HG03469 (cell line): ENCODE results near the gene AUTS2.

ENCODE experiments used
- ATAC-seq: cut with Tn5 transposase; IDR thresholded peaks from one replicate; pipeline ENCODE4 v1.9.1; 2021; ENCODE audit warnings: mild to moderate bottlenecking, moderate library complexity, moderate number of reproducible peaks; ENCODE audit not compliant: unreplicated experiment

The AUTS2 gene

DNA sequence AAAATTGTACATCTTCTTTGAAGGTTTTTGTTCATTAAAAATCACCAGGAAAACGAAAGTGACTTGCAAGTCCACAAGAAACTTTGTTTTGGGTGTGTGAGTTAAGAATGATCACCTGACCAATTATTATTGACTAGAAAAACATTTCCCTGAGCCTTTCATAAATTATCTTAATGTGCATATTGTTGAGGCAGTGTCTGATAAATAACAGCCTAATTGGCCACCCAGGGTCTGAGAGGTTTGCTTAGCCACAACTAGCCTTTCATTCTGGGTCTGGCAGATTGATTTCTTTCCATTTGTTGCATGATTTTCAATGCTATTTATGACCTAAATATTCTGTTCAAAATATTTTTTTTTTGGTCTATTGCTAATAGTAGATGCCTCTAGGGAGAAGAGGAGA lies 152.8 kb downstream of the AUTS2 start:
- no peak for ATAC-seq

DNA sequence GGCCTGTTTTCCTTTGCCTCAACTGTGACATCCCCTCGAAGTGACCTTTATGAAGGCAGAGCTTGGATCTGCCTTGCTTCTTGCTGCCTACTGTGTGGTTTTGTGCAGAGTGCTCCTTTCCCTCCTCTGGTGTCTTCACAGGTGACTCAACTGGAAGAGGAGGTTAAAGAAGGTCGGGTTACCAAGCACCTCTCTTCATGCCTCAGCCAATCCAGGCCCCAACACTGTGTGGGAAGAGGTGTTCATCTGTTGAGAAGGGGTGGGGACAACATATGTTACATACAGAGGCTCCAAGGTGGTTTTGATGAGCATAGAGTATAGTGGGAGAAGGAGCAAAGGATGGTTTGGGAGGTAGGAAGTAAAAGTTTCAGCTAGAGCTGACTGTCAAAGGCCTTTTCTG lies 155.7 kb downstream of the AUTS2 start:
- ATAC-seq: no peak

DNA sequence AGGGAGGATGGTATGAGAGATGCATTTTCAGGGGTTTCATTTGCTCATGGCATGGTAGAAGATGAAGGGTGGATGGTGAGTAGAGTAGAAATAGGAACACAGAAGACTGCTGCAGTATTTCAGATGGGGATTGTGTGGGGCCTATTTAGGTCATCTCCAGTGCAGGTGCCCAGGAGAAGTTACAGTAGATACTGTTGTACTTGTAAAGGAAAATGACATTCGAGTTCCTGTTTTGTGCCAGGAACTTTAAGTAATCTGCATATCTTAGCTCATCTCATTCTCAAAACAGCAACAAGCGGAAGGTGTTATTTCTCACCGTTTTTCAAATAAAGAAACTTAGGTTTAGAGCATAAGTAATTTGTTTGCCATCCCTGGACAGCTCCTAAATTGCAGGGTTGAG lies 156.2 kb downstream of the AUTS2 start:
- ATAC-seq: no peak

DNA sequence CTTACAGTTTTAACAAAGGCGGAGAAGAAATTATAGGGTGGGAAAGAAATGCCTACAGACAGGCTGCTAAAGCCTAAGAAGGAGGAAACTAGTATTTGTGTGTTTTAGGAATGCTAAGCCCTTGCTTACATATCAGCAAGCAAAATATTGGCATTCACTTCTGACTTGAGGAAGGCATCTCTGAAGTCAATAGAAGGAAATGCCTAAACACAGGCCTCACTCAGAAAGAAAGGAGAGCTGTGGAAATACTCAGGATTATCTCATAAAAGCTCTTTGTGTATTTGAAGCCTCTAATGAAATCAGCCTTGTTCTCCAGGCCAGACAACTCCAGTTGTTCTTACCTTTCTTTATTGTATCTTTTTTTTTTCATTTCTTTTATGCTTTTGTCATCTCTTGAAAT lies 158.0 kb downstream of the AUTS2 start:
- no peak for ATAC-seq

DNA sequence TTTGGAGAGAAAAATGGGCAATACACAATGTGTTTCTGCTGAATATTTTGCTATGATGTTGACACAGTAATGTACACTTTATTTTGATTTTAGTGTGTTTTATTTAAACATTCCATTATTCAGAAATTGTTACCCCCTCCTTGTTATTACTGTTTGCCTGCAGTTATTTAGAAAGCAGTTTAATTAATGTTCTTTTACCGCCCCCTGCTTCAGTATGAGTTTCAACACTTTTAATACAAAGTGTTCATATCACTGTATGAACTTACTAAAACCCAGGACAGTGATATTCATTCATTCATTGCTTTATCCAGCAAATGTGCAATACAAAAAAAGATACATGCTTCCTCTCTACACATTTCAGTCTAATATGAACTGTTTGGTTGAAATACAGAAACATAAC lies 159.3 kb downstream of the AUTS2 start:
- ATAC-seq: no peak

DNA sequence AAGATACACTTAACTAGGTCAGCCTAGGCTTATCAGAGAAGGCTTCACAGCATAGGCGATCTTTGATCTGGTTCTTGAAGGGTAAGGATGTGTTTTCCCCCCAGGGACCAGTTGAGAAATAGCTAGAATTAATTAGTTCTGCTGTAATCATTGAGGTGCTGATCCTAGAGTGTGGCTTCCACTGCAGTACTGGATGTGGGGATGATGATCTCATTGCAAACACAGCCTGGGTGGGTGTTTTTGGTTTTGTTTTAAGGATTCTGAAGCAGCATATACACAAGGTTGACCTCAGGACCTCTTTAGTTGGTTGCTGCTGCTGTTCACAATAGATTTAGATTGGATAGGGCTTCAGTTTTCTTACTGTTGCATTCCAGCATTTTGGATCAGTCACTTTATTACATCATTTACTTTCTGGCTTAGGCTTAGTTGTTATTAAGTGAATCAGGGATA lies 159.7 kb downstream of the AUTS2 start:
- ATAC-seq: no peak

DNA sequence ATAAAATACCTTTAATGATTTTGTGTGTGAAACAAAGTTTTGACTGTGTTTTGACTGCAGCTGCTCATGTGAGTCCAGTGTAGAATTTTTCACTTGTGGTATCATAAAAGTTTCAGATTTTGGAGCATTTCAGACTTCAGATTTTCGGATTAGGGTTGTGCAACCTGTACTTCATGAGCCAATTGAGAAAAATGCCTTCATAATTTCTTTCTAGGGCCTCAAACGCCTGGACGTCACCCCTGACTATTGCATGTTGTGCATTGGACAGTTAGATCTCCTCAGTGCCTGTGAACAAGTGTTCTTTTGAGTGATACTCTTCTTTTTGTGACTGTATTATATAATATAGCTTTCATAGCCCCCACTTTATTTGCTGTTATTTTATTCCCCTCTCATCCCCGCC lies 161.1 kb downstream of the AUTS2 start:
- no peak for ATAC-seq

DNA sequence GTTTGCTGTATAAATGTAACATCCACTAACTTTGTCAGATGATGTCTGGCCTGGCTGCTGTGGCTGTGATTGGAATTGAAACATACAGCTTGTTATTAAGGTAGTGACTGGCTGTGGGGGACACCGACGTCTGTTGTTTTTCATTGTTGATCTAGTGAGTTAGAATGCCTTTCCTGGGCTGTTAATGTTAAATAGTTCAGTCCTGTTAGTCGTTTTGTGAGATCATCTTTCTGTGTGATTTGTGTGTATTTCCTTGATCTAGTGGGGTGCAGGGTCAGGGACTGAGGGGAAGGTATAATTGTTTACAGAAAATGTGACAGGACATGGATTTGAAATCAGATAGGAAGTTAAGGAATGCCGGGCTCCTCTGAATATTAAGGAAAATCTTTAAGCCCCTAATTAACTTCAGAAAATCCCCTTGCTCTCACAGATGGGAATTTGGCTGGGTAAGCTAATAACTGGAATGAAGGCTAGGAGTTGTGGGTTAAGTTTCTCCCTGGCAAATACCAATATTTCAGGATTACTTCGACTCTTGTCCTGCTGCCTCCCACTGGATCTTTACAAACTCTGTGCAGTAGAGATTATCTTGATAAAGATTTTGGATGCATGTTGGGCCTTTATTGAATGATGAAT lies 163.1 kb downstream of the AUTS2 start:
- no peak for ATAC-seq

DNA sequence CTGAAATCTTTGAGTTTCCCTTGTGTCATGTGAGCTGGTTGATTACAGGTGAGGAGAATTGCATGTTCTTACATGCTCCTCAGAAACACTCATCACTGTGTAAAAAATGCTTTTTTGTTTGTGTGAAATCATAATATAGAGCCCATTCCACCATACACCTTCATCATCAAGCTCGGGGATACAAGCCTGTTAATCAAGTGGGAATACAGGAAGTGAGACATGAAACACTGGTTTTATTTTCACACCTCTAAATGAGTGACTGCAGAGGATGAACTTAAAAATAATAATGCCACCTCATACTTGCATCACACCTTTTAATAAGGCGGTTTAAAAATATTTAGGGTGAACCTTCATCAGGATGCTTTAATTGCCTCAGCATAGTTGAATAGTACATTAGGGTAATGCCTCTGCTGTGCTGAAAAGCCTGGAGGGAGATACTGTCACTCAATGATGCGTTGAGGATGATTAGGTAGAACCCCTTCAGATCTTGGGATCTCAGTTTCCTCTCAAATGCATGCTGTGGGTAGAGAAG lies 164.6 kb downstream of the AUTS2 start:
- no peak for ATAC-seq

DNA sequence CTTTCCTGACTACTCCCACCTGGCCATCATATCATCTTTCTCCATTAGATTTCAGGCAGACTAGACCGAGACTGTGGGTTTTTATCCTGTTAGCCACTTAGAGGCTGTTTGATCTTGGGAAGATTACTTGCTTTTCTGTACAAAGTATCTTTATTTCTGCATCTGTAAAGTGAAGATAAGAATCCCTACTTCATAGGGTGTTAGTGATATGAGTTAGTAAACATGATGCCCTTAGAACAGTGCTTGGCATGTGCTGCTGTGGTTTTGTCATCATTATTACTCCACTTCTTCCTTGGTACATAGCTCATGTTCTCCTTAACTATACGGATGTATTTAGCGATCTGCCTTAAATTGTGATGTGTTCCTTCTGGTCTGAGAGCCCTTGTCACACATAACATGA lies 165.2 kb downstream of the AUTS2 start:
- no peak for ATAC-seq

DNA sequence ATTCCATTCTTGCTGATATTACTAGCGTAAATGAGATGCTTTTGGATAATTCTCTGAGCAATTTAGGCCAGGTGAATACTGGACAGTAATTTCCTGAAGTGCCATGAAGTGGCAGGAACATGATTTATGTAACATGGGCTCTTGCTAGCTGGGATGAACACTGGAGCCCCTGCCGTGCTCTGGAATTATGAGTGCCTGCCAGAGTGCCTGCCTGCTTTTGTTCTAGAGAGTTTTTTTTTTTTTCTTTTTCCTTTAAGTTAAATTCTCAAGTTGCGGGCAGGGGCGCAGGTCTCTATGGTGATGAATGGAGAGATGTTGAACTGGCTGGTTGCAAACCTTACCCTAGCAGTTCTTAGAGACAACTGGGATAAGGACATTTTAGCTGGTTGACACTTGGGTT lies 165.9 kb downstream of the AUTS2 start:
- ATAC-seq: no peak

DNA sequence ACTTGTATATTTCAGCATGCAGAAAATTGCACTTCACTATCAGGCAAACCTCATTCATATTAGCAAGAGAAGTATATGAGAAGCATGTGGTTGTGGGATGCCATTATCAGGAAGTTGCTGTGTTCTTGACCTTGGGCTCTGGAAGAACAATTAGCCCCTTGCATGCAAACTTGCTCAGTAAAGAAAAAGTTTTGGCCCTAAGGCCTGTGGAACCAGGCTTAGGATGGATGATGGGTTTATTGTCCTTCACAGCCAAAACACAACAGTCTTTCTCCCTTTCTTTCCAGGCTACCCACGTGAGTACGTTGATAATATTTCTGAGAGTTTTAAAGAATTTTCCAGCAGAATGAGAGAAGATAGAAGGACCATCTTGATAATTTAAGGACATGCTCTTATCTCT lies 166.4 kb downstream of the AUTS2 start:
- ATAC-seq: no peak

DNA sequence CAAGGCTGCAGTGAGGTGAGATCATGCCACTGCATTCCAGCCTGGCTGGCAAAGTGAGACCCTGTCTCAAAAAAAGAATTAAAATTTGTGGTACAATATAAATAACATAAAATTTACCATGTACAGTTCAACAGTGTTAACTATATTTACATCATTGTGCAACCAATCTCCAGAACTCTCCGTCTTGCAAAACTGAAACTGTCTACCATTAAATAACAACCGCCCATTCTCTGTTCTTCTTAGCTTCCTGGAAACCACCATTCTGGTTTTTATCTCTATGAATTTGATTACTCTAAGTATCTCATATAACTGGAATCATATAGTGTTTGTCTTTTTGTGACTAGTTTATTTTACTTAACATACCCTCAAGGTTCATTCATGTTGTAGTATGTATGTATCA lies 167.6 kb downstream of the AUTS2 start:
- peak; percentile 39 for ATAC-seq

DNA sequence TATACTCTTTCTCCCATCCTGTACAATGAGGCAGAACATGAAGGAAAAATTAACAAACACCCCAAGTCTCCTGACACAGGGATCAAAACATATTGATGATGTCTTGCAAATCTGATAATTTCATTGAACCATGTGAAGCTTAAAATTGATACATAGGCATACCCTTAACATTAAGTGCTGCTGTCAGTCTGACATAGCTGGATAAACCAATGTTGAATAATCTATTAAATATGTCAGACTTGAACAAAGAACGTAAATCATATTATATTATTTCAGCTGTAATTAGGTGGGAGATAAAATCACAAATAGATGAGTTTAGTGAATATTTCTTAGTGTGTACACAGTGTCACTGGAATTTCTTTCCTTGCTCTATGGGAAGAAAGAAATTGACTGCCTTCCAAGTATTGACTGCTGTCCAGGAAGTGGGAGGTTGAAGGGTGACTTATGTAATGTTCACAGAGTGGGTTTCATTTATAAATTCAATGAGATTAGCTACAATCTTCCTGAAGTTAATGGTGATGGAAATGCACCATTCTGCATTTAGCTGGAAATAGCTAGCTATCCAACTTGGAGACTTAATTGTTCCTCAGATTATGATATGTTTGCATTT lies 170.8 kb downstream of the AUTS2 start:
- ATAC-seq: no peak

DNA sequence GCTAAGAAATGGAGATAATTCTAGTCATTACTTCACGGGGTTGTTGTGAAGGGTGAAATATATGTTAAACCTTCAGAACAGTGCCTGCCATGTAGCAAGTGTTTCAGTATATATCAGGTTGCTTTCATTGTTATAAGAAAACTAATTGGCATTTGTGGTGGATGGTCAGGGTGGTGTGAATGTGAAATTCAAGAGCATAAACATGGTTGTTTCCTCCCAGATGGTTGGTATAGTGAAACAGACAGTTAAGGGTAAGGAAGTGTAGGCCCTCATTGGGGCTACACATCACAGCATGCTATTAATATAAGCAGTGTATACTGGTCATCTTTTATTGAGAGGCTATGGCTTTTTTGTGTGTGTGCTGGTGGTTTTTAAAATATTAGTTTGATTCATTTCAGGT lies 171.6 kb downstream of the AUTS2 start:
- no peak for ATAC-seq

DNA sequence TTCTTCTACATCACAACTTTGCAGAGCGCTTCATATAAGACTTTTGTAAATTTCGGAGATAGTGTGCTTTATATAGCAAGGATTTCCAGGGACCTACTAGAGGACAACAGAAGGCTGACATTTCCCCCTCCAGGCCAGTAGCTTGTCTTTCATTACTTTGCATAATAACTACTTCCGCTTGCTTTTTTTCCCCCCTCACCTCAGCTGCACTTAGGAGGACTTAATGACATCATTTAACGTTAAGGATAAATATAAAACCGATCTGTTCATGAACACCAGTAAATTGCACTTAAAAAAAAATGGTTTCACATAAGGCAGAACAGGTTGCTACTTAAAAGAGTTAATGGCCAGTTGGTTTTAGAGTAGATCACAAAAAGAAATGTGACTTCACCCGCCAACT lies 172.3 kb downstream of the AUTS2 start:
- ATAC-seq: no peak

DNA sequence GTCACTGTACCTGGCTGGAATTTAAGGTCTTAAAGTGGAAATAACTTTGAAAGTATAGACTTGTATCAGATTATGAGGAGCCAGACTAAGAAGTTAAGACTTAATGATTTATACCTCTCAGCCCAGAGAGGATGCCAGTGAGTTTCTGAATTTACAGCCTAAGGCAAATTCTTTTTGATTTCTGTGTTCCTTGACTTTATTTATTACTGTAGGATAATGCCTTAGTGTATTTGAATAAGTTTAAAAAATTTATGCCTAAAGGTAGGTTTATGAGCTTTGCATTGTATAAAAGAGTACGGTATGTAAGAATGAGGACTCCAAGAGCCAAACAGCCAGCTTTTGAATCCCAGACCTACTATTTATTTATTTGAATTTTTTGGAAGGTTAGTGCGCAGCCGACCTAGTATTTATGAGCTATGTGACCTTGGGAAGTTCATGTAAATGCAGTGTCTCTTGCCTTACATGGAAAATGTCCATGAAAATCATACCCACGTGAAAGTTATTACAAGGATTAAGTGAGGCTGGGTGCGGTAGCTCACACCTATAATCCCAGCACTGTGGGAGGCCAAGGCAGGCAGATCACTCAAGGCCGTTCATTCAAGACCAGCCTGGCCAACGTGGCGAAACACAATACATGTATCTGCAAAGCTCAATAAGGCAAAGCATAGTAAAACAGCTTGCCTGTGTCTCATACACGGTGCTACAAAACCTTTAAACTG lies 174.6 kb downstream of the AUTS2 start:
- ATAC-seq: no peak

DNA sequence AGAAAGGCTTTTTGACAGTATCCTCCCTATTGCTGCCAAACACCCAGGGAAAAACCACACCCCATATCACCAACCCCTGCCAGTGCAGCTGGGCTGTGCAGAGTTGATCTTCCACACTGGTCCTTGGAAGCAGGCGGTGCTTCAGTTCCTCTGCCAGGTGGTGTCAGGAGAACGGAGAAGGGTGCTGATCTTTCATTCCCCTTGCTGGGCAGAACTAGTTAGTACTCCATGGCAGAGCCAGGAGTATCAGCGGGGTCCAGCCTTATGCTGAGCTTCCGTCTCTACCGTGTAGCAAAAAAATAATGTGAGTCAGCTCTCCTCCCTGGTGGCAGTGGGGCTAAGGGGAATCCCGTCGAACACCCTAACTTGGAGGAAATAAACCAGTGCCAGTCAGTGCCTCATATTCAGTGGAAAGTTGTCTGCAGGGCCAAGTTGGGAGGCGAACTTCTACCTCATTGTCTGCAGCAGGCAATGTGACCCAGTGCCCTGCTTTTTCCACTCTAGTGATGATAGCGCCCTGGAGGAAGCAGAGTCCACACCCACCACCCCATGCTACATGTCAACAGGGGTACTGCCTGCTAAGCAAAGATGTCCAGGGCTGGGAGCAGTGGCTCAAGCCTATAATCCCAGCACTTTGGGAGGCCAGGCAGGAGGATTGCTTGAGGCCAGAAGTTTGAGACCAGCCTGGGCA lies 175.4 kb downstream of the AUTS2 start:
- ATAC-seq: no peak

DNA sequence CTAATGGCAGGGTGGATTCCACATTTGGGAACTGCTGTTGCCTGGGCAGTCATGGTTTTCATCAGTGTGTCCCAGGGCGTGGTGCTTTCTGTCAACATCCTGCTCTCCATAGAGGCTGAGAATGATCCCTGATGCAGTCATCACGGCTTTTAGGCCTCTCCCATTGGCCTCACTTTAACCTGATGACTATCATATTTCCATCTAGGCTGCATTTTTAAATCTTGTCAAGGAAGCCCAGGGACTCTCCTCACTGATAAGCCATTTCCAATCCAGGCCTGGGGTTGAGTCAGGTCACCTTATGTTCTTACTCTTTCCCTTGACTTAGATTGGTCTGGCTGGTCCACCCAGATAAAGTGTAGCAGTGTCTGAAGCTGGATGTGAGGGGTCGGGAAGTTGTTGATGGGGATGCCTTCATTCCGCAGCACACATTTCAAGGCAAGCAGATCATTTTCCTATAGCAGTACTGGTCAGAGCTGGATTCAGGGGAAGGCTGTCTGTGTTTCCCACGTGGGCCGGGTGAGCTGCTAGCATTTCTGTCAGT lies 177.0 kb downstream of the AUTS2 start:
- ATAC-seq: no peak

DNA sequence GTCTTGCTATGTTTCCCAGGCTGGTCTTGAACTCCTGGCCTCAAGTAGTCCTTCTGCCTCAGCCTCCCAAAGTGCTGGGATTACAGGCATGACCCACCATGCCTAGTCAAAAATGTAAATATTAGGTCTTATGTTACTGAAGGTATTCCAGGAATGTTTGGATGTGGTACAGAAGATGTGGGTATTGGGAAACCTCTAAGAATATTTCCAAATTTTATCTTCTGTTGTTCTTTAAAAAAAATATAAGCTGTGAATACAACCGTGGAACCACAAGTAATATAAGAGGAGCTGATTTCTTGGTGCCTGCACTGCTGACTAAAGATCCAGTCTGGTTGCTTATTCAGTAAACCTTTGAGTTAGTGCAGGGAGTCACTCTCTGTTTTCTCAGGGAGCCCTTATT lies 178.3 kb downstream of the AUTS2 start:
- ATAC-seq: no peak

DNA sequence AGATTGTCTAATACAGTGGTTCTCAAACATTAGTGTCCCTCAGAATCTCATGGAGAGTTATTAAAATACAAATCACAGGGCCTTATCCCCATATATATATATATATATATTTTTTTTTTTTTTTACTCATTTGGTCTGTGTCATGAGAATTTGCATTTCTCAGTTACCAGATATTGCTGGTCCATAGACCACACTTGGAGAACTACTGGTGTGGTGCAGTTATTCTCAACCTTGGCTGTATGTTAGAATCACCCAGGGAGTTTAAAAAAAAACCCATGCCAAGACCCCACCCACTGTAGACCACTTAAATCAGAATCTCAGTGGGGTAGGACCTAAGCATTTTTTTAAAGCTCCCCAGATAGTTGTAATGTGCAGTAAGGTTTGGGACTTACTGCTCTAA lies 179.9 kb downstream of the AUTS2 start:
- peak; percentile 43 for ATAC-seq
